ENCODE measurements around the gene CPSF6. TPM values are rescaled to one million over a fixed set of nuclear protein-coding genes. Genes with fewer than 3 reads are reported as not detected.

CPSF6 gene
- total RNA-seq, 1 donor from 2014 or later, result 155 TPM

DNA sequence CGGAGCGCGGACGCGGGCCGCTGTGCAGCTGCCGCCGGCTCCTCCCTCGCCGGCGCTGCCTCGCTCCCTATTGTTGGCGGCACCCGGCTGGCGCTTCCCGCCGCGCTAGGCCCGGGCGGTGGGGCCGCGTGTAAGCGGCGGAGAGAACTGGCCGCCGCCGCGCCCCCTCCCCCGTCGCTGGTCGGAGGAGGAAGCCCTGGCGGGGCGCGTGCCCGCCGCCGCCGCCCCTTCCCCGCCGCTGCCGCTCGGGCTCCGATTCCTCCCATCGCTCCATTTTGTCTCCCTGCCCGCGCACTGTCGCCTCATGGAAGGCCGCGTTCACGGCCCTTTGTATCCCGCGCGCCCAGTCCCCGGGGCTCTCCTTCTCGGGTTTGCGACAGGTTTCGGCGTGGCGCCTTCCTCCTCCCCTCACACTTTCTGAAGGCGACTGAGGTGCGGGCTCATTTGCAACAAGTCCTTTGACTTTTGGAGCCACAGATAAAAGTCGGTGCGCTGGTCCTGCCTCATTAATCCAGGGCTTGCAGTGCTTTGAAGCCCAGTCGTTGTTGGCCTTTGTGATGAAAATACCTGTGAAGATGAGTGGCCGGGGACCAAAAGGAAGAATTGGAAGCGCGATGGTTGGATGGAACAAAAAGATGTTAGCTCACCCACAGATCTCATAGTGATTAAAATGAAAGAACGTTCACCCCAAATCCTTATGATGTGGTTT is 707 bp downstream of the CPSF6 start:
- no peaks in the 10 kb centered on the region for H3K9me3 Mint-ChIP-seq
- peaks cover 36% of the 10 kb centered on the region for H3K4me1 Mint-ChIP-seq
- H3K4me3 Mint-ChIP-seq, result peak overlapping the region; percentile 95

DNA sequence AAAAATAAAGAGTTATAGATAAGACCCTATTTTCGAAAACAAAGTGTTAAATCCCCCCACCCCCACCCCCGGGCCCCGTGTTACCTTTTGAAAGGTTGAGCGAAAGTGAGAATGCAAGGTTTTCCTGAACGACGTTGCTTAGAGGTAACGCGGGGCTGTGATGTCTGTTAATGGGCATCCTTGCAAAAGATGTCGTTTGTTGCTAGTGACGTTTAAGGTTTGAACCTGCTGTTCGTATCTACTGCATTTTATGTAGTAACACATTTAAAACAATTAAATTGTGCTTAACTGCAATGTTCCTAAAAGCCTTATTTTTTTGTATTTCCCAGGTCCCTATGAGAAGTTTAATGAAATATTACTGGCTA is 1.2 kb downstream of the CPSF6 start:
- TF ChIP-seq, protein P1, sequence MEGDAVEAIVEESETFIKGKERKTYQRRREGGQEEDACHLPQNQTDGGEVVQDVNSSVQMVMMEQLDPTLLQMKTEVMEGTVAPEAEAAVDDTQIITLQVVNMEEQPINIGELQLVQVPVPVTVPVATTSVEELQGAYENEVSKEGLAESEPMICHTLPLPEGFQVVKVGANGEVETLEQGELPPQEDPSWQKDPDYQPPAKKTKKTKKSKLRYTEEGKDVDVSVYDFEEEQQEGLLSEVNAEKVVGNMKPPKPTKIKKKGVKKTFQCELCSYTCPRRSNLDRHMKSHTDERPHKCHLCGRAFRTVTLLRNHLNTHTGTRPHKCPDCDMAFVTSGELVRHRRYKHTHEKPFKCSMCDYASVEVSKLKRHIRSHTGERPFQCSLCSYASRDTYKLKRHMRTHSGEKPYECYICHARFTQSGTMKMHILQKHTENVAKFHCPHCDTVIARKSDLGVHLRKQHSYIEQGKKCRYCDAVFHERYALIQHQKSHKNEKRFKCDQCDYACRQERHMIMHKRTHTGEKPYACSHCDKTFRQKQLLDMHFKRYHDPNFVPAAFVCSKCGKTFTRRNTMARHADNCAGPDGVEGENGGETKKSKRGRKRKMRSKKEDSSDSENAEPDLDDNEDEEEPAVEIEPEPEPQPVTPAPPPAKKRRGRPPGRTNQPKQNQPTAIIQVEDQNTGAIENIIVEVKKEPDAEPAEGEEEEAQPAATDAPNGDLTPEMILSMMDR (IDR thresholded peaks at IDR 0.05; ENCODE audit: unreplicated experiment), result no peak
- H3K4me1 Mint-ChIP-seq, result peaks cover 41% of the 10 kb centered on the region
- no peak for DNase-seq (ENCODE audit: low spot score in 2 of 2, unreplicated experiment in 2 of 2)
- no peaks in the 10 kb centered on the region for H3K9me3 Mint-ChIP-seq
- peak overlapping the region; percentile 97 for H3K27ac Mint-ChIP-seq
- no peaks in the 10 kb centered on the region for H3K27me3 Mint-ChIP-seq (ENCODE audit: low read depth)
- H3K4me3 Mint-ChIP-seq, result peak overlapping the region; percentile 95
- no peaks in the 10 kb centered on the region for H3K36me3 Mint-ChIP-seq

More for the DNA sequence above, 707 bp downstream of the CPSF6 start:
- H3K27ac Mint-ChIP-seq, result peak overlapping the region; percentile 97
- H3K27me3 Mint-ChIP-seq (ENCODE audit: low read depth), result no peaks in the 10 kb centered on the region
- peak; percentile 34 to 59 for DNase-seq (ENCODE audit: low spot score in 2 of 2, unreplicated experiment in 2 of 2)
- TF ChIP-seq, protein P1 (IDR thresholded peaks at IDR 0.05; ENCODE audit: unreplicated experiment), result no peak
- H3K36me3 Mint-ChIP-seq, result no peaks in the 10 kb centered on the region

DNA sequence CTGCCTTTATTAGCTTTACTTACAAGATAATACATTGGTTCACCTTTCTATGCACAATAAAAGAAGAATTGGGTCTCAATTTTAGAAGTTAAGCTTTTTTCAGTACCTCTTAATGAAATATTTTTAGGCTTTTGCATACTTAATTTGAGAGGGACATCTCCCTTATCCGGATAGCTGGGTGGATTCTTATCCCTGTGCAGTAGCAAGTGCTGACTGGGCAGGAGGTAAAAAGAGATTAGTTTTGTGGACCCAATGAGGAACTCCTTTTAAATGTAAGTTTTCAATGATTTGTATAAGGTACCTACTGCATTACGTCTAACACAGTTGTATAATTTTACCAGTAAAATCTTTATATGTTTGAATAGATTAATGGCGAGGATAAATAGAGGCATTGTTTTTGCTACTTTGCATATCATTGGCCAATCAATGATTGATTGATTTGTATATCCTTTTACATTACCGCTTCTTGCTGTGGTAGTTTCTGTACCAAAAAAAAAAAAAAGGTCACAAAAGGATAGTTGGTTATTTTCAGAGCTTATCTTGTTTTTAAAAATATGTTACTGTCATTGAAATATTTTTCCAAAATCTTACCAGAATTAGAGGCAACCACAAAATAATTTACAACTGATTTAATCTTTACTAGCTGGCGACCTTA is 2.2 kb downstream of the CPSF6 start:
- peaks cover 48% of the 10 kb centered on the region for H3K4me1 Mint-ChIP-seq

DNA sequence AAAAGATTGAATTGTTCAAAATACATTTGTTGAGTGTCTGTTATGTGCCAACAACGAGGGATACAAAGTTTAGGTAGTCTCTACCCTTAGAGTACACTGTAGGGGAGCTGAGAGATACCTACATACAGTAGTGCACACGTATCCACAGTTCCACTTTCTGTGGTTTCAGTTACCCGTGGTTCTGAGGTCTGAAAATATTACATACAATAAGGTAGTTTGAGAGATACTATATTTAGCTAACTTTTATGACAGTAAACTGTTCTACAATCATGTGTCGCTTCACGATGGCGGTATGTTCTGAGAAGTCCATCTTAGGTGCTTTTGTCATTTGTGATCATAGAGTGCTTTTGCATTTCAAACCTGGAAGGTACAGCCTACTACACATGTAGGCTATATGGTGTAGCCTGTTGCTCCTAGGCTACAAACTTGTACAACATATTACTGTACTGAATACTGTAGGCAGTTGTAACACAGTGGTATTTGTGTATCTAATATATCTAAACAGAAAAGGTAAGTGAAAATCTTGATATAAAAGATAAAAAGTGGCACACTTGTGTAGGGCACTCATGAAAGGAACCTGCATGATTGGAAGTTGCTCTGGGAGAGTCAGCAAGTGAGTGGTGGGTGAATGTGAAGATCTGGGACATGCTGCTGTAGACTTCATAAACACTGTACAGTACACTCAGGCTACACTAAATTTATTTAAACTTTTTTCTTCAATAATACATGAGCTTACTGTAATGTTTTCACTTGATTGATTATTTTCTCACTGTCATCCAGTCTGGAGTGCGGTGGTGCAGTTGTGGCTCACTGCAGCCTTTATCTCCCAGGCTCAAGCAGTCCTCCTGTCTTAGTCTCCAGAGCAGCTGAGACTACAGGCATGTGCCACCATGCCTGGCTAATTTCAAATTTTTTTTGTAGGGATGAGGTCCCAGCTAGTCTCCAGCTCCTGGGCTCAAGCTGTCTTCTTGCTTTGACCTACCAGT is 4.0 kb downstream of the CPSF6 start:
- TF ChIP-seq, protein P1 (IDR thresholded peaks at IDR 0.05; ENCODE audit: unreplicated experiment), result no peak
- H3K4me3 Mint-ChIP-seq, result no peak overlapping the region
- no peak for DNase-seq (ENCODE audit: low spot score in 2 of 2, unreplicated experiment in 2 of 2)

More for the DNA sequence above, 2.2 kb downstream of the CPSF6 start:
- H3K36me3 Mint-ChIP-seq, result no peaks in the 10 kb centered on the region
- TF ChIP-seq, protein P1 (IDR thresholded peaks at IDR 0.05; ENCODE audit: unreplicated experiment), result no peak
- no peaks in the 10 kb centered on the region for H3K9me3 Mint-ChIP-seq
- DNase-seq (ENCODE audit: low spot score in 2 of 2, unreplicated experiment in 2 of 2), result no peak
- no peaks in the 10 kb centered on the region for H3K27me3 Mint-ChIP-seq (ENCODE audit: low read depth)
- peak overlapping the region; percentile 95 for H3K4me3 Mint-ChIP-seq
- peak overlapping the region; percentile 75 for H3K27ac Mint-ChIP-seq

DNA sequence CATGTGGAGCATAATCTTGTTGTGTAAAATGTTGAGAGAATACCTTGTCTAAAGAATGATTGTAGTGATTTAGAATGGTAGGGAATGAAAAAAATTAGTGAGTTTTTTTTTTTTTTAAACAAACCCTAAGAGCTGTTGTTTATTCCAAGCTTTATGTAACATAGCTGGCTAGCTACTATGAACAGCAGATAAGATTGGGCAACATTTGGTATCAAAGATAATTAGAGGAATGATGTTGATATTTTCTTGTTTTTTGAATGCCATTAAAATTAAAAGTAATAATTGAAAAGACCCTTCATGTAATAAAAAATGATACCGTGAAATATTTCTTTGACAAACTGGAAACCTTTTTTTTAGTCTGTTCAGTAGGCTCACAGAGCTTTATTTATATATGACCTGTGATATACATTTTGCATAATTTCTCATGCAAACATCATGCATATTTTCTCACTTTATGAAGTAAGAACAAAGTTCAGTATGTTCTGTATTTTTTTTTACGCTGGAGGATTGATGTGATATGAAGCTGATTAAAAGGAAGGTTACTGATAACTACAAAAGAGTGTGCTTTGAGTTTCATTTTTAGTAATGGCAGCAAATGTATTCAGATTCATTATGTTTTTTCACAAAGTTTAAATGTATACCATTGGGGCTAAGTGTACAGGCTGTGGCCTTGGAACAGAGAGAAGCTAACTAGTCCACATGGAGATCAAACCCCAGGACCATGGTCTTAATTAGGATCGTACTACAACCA is 8.1 kb downstream of the CPSF6 start:
- peaks cover 54% of the 10 kb centered on the region for H3K4me1 Mint-ChIP-seq
- TF ChIP-seq, protein P1 (IDR thresholded peaks at IDR 0.05; ENCODE audit: unreplicated experiment), result no peak
- H3K4me3 Mint-ChIP-seq, result no peak overlapping the region
- peaks cover 4% of the 10 kb centered on the region for H3K9me3 Mint-ChIP-seq
- H3K27ac Mint-ChIP-seq, result peak overlapping the region; percentile 67
- peaks cover 8% of the 10 kb centered on the region for H3K36me3 Mint-ChIP-seq
- no peaks in the 10 kb centered on the region for H3K27me3 Mint-ChIP-seq (ENCODE audit: low read depth)
- no peak for DNase-seq (ENCODE audit: low spot score in 2 of 2, unreplicated experiment in 2 of 2)

More for the DNA sequence above, 4.0 kb downstream of the CPSF6 start:
- Mint-ChIP-seq H3K4me1 (peaks cover 64% of the 10 kb centered on the region), H3K27ac (peak overlapping the region; percentile 43), H3K27me3 (ENCODE audit: low read depth) (no peaks in the 10 kb centered on the region), H3K36me3 (no peaks in the 10 kb centered on the region), H3K9me3 (no peaks in the 10 kb centered on the region)
